DOHH2 (cell line): Measurements from ENCODE around the gene ARID5B.

Experiments
- CTCF ChIP-seq: fragments of 200-600 bp; sonication (generic); IDR thresholded peaks from one replicate; pipeline ENCODE4 v1.5.1; 2014; ENCODE audit warnings: antibody characterized with exemption, mild to moderate bottlenecking, low read depth, low read length; ENCODE audit not compliant: poor library complexity, severe bottlenecking
- EZH2phosphoT487 ChIP-seq: fragments of 200-600 bp; sonication (generic); IDR thresholded peaks from 2 replicates; pipeline ENCODE4 v1.6.1; 2017; ENCODE audit warnings: borderline replicate concordance, mild to moderate bottlenecking, antibody characterized with exemption, low read length, moderate library complexity, mixed read lengths

- no peak for TF ChIP-seq CTCF
- no peak for TF ChIP-seq EZH2phosphoT487
These were observed 62.7 kb downstream of the ARID5B start for GRCh38 chr10:61964059-61964709.
